ENCODE results near the gene UBE2S. TPM values are rescaled to one million over a fixed set of nuclear protein-coding genes. Genes with fewer than 3 reads are reported as not detected.

Gene UBE2S
- total RNA-seq, 1 donor from 2014 or later: 22.3 TPM

- Histone ChIP-seq H3K27ac (no peak overlapping the region), H3K4me3 (no peak overlapping the region), H3K9me3 (no peaks in the 10 kb centered on the region), H3K36me3 (peaks cover 0 to 6% of the 10 kb centered on the region in 2 donors), H3K27me3 (no peaks in the 10 kb centered on the region), H3K4me1 (peaks cover 33% of the 10 kb centered on the region)
- TF ChIP-seq POLR2AphosphoS5 (IDR thresholded peaks at IDR 0.05; ENCODE audit: insufficient read depth in 1 of 2, low read depth in 1 of 2) (no peak), POLR2A (IDR thresholded peaks at IDR 0.05) (no peak)
- TF ChIP-seq, protein P1, sequence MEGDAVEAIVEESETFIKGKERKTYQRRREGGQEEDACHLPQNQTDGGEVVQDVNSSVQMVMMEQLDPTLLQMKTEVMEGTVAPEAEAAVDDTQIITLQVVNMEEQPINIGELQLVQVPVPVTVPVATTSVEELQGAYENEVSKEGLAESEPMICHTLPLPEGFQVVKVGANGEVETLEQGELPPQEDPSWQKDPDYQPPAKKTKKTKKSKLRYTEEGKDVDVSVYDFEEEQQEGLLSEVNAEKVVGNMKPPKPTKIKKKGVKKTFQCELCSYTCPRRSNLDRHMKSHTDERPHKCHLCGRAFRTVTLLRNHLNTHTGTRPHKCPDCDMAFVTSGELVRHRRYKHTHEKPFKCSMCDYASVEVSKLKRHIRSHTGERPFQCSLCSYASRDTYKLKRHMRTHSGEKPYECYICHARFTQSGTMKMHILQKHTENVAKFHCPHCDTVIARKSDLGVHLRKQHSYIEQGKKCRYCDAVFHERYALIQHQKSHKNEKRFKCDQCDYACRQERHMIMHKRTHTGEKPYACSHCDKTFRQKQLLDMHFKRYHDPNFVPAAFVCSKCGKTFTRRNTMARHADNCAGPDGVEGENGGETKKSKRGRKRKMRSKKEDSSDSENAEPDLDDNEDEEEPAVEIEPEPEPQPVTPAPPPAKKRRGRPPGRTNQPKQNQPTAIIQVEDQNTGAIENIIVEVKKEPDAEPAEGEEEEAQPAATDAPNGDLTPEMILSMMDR (IDR thresholded peaks at IDR 0.05): no peak
- no peak for DNase-seq (ENCODE audit: extremely low spot score in 2 of 2)
- intact Hi-C loops (cut with DNase I): no loop called here
Measured at GRCh38 chr19:55382522-55383054, 25.0 kb downstream of the UBE2S start.

GRCh38 chr19:55382013-55382412 is 25.6 kb downstream of the UBE2S start:
- no peak for DNase-seq (ENCODE audit: extremely low spot score in 2 of 2)

GRCh38 chr19:55379174-55379573 is 28.4 kb downstream of the UBE2S start:
- intact Hi-C loops (cut with DNase I): loop anchor here (10.0 kb wide), 1 partner anchor 74 kb away; no protein-coding TSS in a partner anchor
- DNase-seq (ENCODE audit: extremely low spot score in 2 of 2): no peak
- H3K4me3 ChIP-seq: no peak overlapping the region
- no peaks in the 10 kb centered on the region for H3K9me3 ChIP-seq
- H3K36me3 ChIP-seq: no peaks in the 10 kb centered on the region
- no peak overlapping the region for H3K27ac ChIP-seq
- TF ChIP-seq POLR2AphosphoS5 (IDR thresholded peaks at IDR 0.05; ENCODE audit: insufficient read depth in 1 of 2, low read depth in 1 of 2) (no peak), POLR2A (IDR thresholded peaks at IDR 0.05) (no peak)
- TF ChIP-seq, protein P1 (IDR thresholded peaks at IDR 0.05): no peak
- peaks cover 13% of the 10 kb centered on the region for H3K4me1 ChIP-seq
- H3K27me3 ChIP-seq: no peaks in the 10 kb centered on the region

More at GRCh38 chr19:55382013-55382412, 25.6 kb downstream of the UBE2S start:
- Histone ChIP-seq H3K9me3 (no peaks in the 10 kb centered on the region), H3K4me1 (peaks cover 27% of the 10 kb centered on the region), H3K4me3 (no peak overlapping the region), H3K36me3 (peaks cover 0 to under 1% of the 10 kb centered on the region in 2 donors), H3K27me3 (no peaks in the 10 kb centered on the region), H3K27ac (no peak overlapping the region)
- intact Hi-C loops (cut with DNase I): no loop called here
- TF ChIP-seq POLR2A (IDR thresholded peaks at IDR 0.05) (no peak), POLR2AphosphoS5 (IDR thresholded peaks at IDR 0.05; ENCODE audit: insufficient read depth in 1 of 2, low read depth in 1 of 2) (no peak)
- TF ChIP-seq, protein P1 (IDR thresholded peaks at IDR 0.05): no peak

GRCh38 chr19:55377356-55378131 is 30.0 kb downstream of the UBE2S start:
- Histone ChIP-seq H3K36me3 (no peaks in the 10 kb centered on the region), H3K9me3 (no peaks in the 10 kb centered on the region), H3K4me1 (peaks cover 8% of the 10 kb centered on the region), H3K27me3 (no peaks in the 10 kb centered on the region), H3K4me3 (no peak overlapping the region), H3K27ac (no peak overlapping the region)
- TF ChIP-seq POLR2A (IDR thresholded peaks at IDR 0.05) (no peak), POLR2AphosphoS5 (IDR thresholded peaks at IDR 0.05; ENCODE audit: insufficient read depth in 1 of 2, low read depth in 1 of 2) (no peak)
- TF ChIP-seq, protein P1 (IDR thresholded peaks at IDR 0.05): no peak
- DNase-seq (ENCODE audit: extremely low spot score in 2 of 2): no peak
- intact Hi-C loops (cut with DNase I): loop anchor here (10.0 kb wide), 1 partner anchor 73 kb away; no protein-coding TSS in a partner anchor
